Measurements from ENCODE around the gene ING5.

GRCh38 chr2:241724259-241724974, 22.6 kb downstream of the ING5 start:
- peak; percentile 50; the same call in 1 of the 2 replicates for TF ChIP-seq CTCF (conservative IDR thresholded peaks at IDR 0.05; ENCODE audit: low read depth, low read length)
- TF ChIP-seq EZH2 (IDR thresholded peaks at IDR 0.05; ENCODE audit: low read length, unreplicated experiment), result no peak

All from PC-3 (cell line).